Left kidney (tissue), 2 donors: Measurements from ENCODE around the gene SVIL. TPM values are rescaled to one million over a fixed set of nuclear protein-coding genes. Genes with fewer than 3 reads are reported as not detected.
"Not testable (repeated sequence)": the region's sequence is repeated elsewhere in the genome, so short reads cannot be mapped to it uniquely, and the experiment has no call there.

Experiments
- DNase-seq: peaks from one replicate; pipeline ENCODE4 v3.0.0-alpha.2; 2013
- polyA plus RNA-seq: library from polyadenylated mRNA; unstranded; fragments of 120-200 nt; gene quantifications from one replicate; pipeline ENCODE4 v1.2.1, GENCODE V29; 2013; ENCODE audit not compliant: insufficient read length

Gene SVIL
- polyA plus RNA-seq, 1 donor: 43.8 TPM

DNA sequence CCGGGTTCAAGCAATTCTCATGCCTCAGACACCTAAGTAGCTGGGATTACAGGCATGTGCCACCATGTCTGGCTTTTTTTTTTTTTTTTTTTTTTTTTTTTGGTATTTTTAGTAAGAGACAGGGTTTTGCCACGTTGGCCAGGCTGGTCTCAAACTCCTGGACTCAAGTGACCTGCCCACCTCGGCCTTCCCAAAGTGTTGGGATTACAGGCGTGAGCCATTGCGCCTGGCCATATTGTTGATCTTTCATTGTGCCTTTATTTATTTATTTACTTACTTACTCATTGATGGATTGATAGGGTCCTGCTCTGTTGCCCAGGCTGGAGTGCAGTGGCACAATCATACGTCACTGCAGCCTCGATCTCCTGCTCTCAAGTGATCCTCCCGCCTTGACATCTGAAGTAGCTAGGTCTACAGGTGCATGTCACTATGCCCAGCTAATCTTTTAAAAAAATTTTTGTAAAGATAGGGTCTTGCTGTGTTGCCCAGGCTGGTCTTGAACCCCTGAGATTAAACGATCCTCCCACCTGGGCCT lies 30.4 kb downstream of the SVIL start:
- no peak for DNase-seq

GRCh38 chr10:29603223-29603896 lies 31.4 kb downstream of the SVIL start:
- DNase-seq: no peak

DNA sequence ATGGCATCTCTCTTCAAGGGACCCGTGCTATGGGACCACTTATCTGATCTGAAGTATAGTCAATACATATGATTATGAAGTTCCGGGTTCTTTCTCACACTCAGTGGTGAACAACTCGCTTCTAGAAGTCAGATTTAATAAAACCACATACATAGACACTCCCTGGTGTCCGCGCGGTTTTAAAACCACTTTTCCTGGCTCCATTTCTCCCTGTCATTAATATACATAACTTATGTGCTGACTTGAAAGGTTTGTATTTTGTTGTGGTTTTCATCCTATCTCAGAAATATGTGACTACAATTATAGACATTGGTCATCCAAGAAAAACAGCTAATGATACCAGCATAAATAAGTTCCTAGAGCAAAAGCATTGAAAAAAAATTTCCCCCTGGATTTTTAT lies 34.0 kb downstream of the SVIL start:
- no peak for DNase-seq

DNA sequence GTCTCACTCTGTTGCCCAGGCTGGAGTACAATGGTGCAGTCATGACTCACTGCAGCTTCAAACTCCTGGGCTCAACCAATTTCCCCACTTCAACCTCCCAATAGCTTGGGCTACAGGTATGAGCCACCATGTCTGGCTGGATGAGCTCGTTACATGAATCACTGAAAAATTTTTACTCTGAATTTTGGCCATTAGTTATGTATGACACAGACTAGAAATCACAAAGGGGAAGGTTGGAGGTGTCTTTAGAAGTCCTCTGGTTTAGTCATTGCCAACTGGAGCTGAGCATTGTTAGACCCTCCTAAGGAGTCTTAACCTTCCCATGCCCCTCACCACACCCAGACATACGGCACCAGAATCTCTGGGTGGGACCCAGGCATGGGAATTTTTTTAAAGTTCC lies 34.7 kb downstream of the SVIL start:
- DNase-seq: no peak

- no peak for DNase-seq
Measured at GRCh38 chr10:29598851-29599311, 35.9 kb downstream of the SVIL start.

DNA sequence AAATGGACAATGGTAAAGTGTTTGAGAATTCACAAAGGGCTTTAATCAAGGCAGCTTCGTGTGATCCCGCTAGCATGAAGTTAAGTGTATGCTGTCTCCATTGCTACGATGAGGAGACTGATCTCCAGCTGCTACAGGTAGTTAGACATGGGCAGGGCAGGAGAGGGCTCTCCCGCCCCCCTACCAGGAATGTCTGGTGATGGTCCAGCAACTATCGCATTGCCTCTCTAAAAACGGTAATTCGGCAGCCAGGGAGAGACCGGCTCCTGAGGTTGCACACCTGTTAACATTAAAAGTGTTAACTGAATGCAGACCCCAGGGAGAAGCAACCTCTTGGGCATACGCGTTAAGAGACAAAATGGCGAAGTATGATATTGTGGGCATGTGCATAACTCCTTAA lies 37.9 kb downstream of the SVIL start:
- no peak for DNase-seq

GRCh38 chr10:29596356-29596755 lies 38.4 kb downstream of the SVIL start:
- no peak for DNase-seq

DNA sequence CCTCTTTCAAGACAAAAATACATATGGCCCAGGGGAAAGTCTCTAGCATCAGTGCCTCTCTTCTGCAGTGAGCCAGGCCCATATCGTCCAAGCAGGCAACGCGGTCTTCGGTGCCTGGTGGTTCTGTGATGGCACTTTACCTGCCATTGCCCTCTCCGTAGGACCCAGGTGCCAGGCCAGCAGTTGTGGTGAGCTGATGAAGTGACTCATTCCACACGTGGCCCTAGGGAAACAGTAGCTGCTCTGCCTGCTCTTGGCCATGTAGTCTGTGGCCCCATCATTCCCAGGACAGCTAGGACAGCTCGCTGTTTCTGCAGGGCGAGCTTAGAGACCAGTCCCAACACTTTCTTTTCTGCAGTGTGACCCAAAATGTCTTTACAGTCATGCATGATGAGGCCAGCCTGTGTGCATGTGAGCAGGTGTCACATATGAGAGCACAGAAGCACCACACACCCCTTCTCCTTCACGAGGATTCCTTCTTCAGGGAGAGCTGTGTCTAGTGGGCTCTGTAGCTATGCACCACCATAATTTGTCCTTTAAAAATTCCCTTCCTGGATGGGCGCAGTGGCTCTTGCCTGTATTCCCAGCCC lies 39.0 kb downstream of the SVIL start:
- no peak for DNase-seq

GRCh38 chr10:29595146-29595545 lies 39.6 kb downstream of the SVIL start:
- no peak for DNase-seq

DNA sequence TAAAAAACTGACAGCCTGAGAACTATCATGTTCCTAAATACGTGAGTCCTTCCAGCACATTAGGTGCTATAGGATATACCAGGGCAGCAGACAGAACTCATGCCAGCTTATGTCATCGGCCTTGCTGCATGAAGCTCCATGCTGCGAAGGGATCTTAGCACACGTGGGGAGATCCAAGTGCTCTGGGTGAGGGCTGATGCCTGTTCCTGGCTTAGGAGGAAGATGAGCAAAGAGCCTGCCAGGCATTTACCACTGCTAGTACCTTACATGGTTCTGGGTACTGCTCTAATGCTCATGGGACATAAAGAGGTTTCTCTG lies 43.2 kb downstream of the SVIL start:
- no peak for DNase-seq

- no peak for DNase-seq
Measured at GRCh38 chr10:29590915-29591650, 43.7 kb downstream of the SVIL start.

- DNase-seq: no peak
Measured at GRCh38 chr10:29588629-29589421, 45.9 kb downstream of the SVIL start.

GRCh38 chr10:29587750-29588628 lies 46.8 kb downstream of the SVIL start:
- DNase-seq: not testable (repeated sequence)

DNA sequence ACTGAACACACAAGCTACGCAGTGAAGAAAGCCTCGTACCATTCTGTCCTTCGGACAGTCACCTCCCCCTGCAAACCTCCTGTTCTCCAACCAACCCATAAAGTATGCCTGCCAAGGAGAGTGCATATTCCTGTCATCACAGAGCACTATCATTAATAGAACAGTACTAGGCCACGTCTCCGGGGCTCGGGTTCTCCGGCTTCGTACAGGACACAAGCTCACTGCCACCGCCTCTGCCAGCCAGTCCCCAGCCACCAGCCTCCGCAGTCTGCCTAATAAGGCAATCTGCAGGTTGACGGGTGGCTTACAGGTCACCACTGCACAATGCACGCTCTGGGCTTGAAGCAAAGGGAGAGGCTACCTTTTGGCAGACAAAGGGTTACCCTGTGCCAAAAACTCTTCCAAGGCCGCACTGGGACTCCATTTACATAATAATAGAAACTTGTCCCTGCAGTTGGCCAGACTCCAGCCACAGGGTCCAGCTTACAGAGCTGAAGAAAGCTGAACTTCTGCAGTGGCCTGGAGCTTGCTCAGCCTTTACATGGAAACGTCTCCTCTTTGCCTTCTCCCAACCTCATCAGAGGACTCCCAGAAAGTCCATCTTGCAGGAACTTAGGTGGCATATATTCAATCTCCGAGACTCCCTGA lies 47.5 kb downstream of the SVIL start:
- DNase-seq: not testable (repeated sequence)

DNA sequence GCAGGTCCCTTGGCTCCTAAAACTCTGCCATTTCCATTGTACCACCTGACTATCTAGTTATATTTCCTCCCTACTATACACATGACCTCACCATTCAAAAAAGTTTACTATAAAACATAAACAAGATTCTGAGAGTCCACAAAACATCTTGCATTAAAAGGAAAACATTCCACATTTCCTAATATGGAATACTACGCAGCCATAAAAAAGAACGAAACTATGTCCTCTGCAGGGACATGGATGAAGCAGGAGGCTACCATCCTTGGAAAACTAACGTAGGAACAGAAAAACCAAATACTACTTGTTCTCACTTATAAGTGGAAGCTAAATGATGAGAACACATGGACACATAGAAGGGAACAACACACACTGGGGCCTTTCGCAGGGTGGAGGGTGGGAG lies 48.3 kb downstream of the SVIL start:
- no peak for DNase-seq

GRCh38 chr10:29585488-29585976 lies 49.2 kb downstream of the SVIL start:
- DNase-seq: no peak

DNA sequence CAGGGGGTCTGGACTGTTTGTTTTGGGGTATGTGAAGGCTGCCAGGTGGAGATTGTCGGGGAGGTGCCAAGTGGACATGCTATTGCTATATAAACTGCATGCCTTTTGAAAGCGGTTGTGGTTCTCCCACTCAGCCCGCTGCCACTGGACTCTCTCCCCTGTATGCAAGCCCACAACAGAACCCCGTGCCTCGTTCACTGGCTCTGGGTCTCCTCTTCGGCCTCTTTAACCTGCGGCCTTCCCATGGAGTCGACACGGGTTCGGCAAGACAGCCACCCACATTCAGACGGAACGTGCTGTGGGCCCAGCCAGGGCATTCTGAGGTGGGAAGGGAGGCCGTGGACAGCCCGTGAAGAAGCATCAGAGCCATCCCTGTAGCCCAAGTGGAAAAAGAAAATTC lies 50.3 kb downstream of the SVIL start:
- DNase-seq: no peak

DNA sequence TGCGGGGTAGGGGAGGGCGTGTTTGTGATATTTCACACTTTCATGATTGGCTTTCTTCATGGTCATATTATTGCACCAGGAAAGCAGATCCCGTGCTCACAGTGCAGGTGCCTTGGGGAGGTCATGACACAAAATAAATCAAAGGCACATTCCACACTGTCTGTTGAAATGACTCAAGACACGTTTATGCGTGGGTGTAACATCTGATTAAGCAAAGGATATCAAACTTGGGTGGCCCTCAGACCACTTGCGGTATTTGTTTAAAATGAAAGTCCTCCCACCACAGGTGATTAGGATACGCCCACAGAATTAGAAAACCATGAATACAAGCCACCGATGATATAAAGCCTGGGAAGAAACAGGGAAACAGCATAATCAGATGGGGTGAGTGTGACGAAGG lies 51.1 kb downstream of the SVIL start:
- DNase-seq: no peak

GRCh38 chr10:29582769-29583168 lies 52.0 kb downstream of the SVIL start:
- not testable (repeated sequence) for DNase-seq

DNA sequence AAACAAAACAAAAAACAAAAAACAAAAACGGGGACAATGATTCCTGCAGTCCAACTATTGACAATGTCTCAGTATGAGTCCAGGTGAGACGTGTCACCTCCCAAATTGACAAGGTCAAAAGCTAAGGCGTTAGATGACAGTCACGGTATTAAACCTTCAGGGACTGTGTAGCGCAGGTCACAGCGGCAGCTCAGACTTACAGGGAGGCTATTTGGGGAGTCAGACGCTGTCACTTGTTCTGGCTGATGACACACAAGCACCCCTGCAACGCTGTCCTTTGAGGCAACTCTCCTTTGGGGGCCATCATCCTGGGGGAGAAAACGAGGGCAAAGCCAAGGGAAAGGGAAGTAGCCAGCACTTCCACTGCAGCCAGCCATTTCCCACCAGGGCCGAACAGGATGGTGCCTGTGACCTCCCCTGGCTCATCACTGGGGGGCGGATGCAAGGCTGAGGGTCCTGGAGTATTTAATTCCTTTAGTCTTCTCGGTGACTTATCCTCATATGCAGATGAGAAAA lies 55.3 kb downstream of the SVIL start:
- DNase-seq: no peak
